Putamen (tissue), 1 donor: ENCODE results near the gene CDT1.

ENCODE experiments used
- DNase-seq: peaks from one replicate; pipeline ENCODE4 v3.0.0-alpha.2; 2016; ENCODE audit warnings: low spot score

The CDT1 gene

GRCh38 chr16:88803264-88803987 is at the start of gene CDT1:
CDT1 (plus strand) TSS chr16:88803789; CDS start chr16:88803832, 43 bp downstream.
- peak; percentile 82 for DNase-seq

- no peak for DNase-seq
These were observed 49.3 kb upstream of the CDT1 start for GRCh38 chr16:88754109-88754911.

GRCh38 chr16:88754912-88755744 is 48.5 kb upstream of the CDT1 start:
- DNase-seq: no peak

DNA sequence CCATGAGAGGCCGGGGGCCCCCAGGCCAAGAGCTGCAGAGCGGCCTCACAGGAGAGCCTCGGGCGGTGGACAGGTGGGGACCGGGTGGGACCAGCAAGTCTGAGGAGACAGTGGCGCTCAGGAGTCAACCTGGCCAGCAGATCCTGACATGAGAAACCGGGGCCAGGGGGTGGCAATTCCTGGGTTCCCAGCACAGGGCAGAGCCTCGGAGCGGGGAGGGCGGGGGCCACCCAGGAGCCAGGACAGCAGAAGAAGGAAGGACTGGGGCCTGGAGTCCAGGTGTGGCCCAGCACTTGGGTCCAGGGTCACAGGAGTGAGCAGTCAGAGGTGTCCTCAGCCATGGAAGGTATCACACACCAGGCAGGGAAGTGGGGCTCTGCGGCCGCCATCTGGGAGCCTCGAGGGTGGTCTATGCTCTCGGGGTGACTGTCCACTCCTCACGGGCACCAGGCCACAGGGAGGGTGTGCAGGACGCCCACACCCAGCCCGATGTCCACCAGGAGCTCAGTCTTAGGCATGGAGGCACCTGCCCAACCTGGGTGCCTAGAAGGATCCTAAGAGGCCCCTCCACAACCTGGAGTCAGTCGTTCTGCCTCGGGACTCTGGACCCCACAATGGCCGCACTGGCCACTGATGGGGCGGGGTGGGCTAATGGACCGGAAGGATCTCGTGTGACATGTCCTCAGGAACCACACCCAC is 47.7 kb upstream of the CDT1 start:
- no peak for DNase-seq

DNA sequence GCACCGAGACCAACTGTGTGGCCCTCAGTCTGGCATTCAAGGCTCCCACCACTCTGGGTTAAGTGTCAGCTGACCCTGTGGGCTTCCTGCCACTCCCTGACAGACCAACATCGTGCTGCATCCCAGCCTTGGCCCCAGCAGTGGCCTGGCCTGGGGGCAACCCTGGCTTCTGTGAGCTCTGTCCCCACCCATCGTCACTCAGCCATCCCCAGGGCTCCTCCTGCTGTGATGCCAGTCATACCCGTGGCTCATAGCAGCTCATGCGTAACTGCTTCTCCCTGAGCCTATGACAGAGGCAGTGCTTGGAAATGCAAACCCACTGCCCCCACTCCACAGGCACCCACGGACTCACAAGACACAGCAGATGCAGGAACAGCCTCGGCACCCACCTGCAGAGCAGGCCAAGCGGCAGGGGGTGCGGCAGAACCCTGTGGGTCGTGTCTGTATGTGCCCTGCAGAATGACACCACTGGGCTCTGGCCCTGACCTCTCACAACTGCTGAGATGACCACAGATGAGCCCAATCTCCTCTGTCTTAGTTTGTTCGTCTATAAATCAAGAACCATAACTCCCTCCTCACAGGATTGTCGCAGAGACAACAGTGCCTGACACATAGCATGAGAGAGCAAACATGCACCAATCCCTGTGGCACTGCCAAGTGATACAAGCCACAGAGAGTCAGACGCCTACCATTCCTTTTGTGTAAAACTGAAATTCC is 45.2 kb upstream of the CDT1 start:
- DNase-seq: no peak

DNA sequence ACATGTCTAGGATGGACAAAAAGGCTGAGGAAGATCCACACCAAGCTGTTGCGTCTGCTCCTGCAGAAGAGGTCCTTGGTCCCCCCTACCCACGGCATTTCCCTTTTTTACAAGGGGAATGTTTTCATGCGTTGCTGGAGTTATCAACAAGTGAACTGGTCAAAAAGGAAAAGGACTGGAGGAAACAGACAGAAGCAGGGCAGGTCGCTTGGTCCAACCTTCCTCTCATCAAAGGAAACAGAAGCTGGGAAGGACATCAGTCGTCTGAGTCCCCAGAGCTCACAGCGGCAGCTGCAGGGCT is 44.7 kb upstream of the CDT1 start:
- DNase-seq: no peak

DNA sequence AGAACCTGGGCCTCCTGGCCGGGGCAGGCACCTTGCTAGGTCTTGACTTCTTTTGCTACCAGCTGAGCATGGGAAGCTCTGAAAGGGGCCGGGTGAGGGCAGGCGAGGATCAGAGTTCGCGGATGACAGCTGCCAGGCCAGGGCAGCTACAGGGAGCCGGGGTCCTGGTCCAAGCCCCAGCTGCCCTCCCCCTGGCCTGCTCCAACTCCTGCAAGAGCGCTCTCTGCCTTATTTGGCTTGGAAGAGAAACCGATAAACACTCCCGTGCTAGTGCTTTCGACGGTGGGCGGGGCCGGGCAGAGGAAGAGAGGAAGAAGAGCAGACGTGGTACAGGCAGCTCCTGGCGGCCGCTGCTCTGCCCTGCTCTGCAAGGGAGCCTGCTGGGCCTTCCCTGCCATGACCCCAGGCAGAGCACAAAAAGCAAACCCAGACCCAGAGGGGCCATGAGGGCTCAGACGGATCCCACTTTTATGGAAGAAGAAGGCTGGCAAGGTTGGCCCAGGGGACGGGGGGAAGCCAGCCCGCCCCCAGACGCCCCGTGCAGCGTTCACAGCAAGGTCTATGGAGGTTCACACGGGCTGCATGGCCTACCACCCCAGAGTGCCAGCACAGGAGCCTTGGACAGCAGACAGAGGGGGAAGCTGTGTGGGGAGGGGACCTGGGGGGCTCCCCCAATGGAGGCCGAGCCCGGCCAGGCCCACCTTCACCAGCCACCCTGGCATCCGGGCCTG is 44.2 kb upstream of the CDT1 start:
- no peak for DNase-seq

DNA sequence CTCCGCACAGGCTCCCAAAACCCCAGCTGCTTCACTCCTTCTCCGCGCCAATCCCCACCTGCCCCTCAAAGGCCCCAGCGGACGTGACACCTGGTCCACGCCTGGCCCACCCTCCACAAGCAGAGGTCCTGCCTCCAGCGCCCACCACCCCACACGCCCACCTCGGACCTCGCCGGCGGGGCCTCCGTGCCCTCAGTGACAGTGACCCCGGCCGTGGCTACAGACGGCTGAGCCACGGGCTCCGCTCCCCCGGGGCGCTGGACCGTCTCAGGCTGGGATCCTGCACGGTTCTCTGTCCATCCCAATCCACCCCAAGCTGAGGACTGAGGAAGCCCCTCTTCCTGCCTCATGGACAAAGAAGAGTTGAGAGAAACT is 43.6 kb upstream of the CDT1 start:
- DNase-seq: no peak

DNA sequence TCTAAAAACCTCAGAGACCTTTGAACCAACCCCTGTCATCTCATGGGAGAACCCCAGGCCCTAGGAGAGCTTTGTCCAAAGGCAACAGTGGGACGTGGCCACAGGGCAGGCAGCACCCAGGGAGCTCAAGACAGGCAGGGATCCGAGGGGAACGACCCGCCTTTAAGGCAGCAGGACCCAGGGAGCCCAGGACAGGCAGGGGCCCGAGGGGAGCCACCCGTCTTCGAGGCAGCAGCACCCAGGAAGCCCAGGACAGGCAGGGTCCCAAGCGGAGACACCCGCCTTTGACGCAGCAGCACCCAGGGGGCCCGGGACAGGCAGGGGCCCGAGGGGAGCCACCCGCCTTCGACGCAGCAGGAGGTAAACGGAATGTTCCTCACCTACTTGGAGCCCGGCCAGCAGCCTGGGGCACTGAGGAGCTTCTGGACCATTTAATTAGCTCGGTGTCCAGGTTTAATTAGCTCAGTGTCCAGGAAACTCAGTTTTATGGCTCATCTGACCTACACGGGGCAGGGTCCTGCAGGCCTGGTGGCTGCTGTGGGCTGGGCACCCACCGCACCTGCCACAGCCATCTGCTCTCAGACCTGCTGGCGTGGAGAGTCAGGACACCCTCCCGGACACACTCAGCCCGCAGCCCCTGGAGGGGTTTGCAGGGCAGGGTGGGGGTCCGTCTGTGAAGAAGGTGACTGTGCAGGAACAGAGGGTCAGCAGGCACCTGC is 43.0 kb upstream of the CDT1 start:
- DNase-seq: no peak

DNA sequence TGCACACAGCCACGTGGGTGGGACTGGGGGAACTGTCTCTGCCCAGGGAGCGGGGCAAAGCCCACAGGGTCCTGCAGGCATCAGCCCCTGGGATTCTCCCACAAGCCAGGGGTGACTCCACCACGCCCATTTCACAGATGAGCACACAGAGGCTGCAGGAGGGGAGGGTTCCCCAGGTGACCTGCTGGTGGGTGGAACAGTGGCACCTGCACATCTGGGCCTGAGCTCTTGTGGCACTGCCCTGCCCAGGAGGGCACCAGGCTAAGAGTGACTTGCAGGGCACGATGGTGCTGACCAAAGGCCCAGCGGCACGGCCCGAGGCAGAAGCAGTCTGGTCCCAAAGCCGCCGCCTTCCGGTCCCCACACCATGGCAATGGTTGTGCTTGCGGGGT is 42.5 kb upstream of the CDT1 start:
- no peak for DNase-seq

- no peak for DNase-seq
These were observed 41.8 kb upstream of the CDT1 start for GRCh38 chr16:88761830-88762229.

GRCh38 chr16:88762258-88762870 is 41.2 kb upstream of the CDT1 start:
- no peak for DNase-seq

- no peak for DNase-seq
These were observed 40.6 kb upstream of the CDT1 start for GRCh38 chr16:88762941-88763340.

DNA sequence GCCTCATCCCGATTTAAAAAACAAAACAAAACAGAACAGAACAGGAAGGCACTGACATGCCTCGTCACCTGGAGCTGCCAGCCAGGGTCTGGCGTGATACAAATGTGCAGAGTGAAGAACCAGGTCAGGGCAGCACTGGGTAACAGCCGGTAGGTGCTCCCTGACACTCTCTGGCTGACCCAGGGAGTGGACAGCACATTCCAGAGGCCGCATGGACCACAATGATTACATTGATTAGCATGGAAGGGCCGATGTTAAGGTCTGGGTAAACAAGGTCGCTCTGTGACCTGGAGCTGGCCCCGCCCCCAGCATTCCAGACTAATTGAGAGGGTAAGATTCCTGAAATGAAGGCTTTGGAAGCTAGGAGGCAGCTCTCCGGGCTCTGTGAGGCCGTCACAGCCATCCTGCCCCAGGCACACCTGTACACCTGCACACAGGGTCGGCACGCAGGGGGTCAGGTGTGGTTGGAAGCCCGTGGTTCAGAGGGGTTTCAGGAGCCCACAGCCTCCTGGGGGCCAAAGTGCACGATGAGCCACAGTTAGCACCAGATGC is 40.0 kb upstream of the CDT1 start:
- DNase-seq: no peak

DNA sequence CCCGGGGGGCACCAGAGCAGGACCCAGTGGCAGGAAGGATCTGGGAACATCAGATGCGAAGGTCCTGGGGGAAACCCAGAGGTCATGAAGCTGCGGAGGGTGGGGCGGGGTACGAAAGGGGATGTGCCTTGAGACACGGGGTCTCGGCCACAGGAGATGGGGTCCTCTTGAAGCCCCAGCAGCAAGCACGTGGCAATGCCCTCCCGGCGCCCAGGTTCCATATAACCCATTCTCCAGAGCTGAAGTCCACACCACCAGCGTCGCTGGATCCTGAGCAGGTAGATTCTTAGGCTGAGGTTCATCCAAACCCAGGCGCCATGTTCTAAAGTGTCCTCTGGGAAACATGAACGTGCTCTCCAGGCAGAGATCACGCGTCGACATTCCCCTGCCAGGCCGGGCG is 39.5 kb upstream of the CDT1 start:
- DNase-seq: no peak

DNA sequence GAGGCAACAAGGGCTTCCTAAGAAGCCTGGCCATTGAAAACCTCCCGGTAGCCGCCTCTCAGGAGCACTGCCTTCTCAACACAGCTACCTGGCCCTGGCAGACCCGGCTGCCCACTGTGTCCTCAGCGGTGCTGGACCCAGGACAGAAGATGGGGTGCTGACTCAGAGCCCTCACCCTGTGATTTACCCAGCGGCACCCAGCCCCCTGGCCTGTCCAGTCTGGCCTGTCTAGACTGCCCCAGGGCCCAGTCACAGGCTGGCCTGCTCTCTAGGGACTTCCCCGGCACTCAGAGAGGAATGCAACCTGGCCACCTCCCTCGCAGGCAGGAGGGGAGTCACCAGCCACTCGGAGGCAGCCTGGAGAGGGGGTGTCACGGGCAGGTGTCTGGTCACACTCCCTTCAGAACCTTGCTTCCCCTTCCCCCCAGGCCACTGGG is 38.7 kb upstream of the CDT1 start:
- no peak for DNase-seq

DNA sequence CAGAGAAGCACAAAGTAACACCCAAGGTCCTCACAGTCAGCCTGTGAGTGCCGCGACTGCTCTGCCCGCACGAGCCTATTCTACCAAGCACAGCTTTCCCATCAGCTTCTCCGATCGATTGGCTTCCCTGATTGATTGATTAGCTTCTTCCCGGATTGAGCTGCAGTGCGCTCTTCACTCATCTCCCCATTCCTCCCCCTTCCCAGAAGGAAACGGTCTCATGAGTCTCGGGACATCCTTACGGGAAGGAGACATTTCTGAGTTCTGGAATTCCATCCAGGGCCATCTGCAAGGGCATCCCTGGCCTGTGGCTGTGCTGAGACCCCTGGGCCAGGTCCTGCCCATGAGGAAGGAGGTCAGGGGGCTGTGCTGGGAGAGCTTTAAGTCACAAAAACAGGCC is 36.6 kb upstream of the CDT1 start:
- DNase-seq: no peak

DNA sequence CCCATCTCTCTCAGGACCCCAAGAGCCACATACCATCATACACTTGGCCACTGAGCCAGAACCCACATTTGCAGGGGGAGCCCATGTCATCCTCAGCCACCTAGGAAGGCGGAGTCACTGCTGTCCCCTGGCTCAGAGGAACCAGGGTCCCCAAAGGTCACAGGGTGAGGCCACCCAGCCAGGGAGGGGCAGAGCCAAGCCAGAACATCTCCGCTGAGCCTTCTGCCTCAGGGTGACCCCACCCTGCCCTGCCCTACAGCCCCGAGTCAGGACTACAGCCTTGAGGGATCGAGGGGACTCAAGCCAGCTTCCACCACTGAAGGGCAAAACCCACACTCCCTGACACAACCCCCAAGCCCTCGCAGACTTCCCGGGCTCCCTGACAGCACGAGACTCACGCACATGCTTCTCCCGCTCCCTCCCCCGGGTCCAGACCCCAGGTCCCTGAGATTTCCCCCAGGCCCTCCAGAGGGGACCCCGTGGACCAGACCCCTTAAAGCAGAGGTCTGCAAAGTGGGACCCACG is 36.0 kb upstream of the CDT1 start:
- no peak for DNase-seq

GRCh38 chr16:88768071-88768783 is 35.4 kb upstream of the CDT1 start:
- no peak for DNase-seq
